ENCODE measurements around the gene RBM20.

RBM20 gene

DNA sequence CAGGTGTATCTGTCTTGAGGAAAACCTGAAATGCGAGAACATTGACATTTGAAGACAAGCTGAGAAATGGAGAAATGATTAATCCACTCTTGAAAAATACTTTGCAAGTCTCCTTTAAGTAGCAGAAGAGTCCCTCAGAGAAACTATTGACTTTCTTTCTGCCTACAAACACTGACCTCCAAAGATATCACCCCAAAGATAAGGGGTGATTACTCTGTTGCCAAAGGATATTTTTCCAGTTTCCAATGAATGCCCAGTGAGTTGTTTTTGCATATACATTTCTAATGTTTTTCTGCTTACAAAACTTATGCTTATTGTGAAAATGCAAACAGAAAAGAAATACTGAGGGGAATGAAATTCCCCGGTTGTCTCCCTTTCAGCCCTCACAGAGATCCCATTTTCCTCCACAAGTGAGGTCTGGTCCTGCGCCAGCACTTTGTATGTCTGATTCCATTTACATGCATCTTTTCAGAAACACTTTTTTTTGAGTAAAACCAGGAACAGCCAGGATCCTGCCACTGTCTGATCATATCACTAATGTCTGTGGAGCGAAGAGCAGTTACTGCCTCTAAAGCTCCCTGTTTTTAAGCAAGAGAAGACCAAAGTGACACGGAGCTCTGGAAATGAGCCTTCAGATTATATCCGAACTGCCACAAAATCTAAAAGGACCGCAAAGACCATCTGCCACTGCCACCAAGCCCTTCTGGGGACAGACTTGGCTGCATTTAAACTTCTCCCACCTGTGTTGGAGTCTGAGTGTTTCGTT lies 144.7 kb downstream of the RBM20 start:
- Histone ChIP-seq H4K5ac (ENCODE audit: low read length) (no peak overlapping the region), H3K4ac (ENCODE audit: low read depth, low read length) (no peak overlapping the region), H3K9ac (ENCODE audit: low read length) (no peak overlapping the region), H3K79me2 (ENCODE audit: control insufficient read depth, insufficient read depth, low read length) (no peaks in the 10 kb centered on the region), H3K4me2 (ENCODE audit: low read length) (no peak overlapping the region), H3K56ac (ENCODE audit: low read length) (no peak overlapping the region), H3K27me3 (ENCODE audit: insufficient read depth, low read length, poor library complexity) (no peaks in the 10 kb centered on the region), H2BK5ac (ENCODE audit: low read length) (no peak overlapping the region), H3K23ac (ENCODE audit: low read length) (no peak overlapping the region), H3K4me3 (ENCODE audit: low read length) (no peak overlapping the region), H3K79me1 (ENCODE audit: low read length) (no peaks in the 10 kb centered on the region), H2AK5ac (ENCODE audit: low read length) (no peak overlapping the region), H3K36me3 (ENCODE audit: control insufficient read depth, insufficient read depth, low read length) (no peaks in the 10 kb centered on the region), H2BK15ac (replicated peaks; ENCODE audit: low read depth) (no peak overlapping the region), H3K4me1 (ENCODE audit: control insufficient read depth, low read depth, low read length) (no peaks in the 10 kb centered on the region), H3K27ac (ENCODE audit: low read depth, low read length) (no peak overlapping the region), H3K18ac (ENCODE audit: low read length) (no peak overlapping the region), H4K8ac (ENCODE audit: low read depth, low read length) (no peak overlapping the region), H2BK120ac (ENCODE audit: low read depth, low read length) (no peak overlapping the region)
- no CpG with 5 or more reads among the region's 8 CpGs for WGBS (ENCODE audit: extremely low coverage, insufficient coverage, low lambda C conversion rate)
- DNase-seq, result no peak

DNA sequence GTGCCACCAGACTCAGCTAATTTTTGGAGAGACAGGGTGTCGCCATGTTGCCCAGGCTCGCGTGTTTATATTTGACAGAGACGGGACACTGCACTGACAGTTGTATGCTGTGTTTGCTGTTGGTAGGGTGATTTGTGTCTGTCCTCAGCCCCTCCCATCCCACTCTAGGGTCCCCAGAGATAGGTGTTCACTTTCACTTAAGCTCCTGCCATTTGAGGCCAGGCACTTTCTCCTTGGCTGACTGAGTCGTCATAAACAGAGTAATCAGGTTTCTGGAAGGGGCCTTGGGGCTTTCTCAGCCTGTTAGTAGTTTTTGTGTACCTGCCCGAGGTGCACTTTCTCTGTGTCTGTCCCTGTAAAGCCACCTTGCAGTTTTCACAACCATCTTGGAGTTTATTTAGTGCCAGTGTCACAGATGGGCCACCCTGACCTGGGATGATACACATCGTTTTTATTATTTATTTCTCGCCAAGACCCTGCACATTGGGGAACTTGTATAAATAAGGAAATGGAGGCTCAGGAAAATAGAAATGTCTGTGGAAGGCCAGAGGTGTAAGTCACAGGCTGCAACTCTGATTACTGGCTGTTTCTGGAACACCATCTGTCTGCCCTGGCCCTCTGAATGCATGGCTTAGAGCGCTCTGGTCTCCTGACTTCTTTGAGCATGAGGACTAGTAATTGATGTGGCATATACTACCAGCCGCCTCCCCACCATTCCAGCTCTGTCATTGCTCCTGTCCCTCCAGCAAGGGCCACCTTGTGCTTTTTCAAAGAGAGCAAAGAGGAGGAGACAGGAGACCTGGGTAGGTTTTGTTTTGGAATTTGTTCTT lies 145.7 kb downstream of the RBM20 start:
- H3K4ac ChIP-seq (ENCODE audit: low read depth, low read length), result no peak overlapping the region
- no peak overlapping the region for H3K23ac ChIP-seq (ENCODE audit: low read length)
- H3K4me1 ChIP-seq (ENCODE audit: control insufficient read depth, low read depth, low read length), result no peaks in the 10 kb centered on the region
- no peak overlapping the region for H2BK15ac ChIP-seq (replicated peaks; ENCODE audit: low read depth)
- H3K18ac ChIP-seq (ENCODE audit: low read length), result no peak overlapping the region
- no peak overlapping the region for H2AK5ac ChIP-seq (ENCODE audit: low read length)
- H2BK5ac ChIP-seq (ENCODE audit: low read length), result no peak overlapping the region
- H3K56ac ChIP-seq (ENCODE audit: low read length), result no peak overlapping the region
- H3K4me3 ChIP-seq (ENCODE audit: low read length), result no peak overlapping the region
- no peaks in the 10 kb centered on the region for H3K36me3 ChIP-seq (ENCODE audit: control insufficient read depth, insufficient read depth, low read length)
- H3K9ac ChIP-seq (ENCODE audit: low read length), result no peak overlapping the region
- no peak for DNase-seq
- H3K79me1 ChIP-seq (ENCODE audit: low read length), result no peaks in the 10 kb centered on the region
- no peaks in the 10 kb centered on the region for H3K79me2 ChIP-seq (ENCODE audit: control insufficient read depth, insufficient read depth, low read length)
- no peak overlapping the region for H4K8ac ChIP-seq (ENCODE audit: low read depth, low read length)
- no peaks in the 10 kb centered on the region for H3K27me3 ChIP-seq (ENCODE audit: insufficient read depth, low read length, poor library complexity)
- H4K5ac ChIP-seq (ENCODE audit: low read length), result no peak overlapping the region
- H3K27ac ChIP-seq (ENCODE audit: low read depth, low read length), result no peak overlapping the region
- H2BK120ac ChIP-seq (ENCODE audit: low read depth, low read length), result no peak overlapping the region
- no CpG with 5 or more reads among the region's 10 CpGs for WGBS (ENCODE audit: extremely low coverage, insufficient coverage, low lambda C conversion rate)
- no peak overlapping the region for H3K4me2 ChIP-seq (ENCODE audit: low read length)

DNA sequence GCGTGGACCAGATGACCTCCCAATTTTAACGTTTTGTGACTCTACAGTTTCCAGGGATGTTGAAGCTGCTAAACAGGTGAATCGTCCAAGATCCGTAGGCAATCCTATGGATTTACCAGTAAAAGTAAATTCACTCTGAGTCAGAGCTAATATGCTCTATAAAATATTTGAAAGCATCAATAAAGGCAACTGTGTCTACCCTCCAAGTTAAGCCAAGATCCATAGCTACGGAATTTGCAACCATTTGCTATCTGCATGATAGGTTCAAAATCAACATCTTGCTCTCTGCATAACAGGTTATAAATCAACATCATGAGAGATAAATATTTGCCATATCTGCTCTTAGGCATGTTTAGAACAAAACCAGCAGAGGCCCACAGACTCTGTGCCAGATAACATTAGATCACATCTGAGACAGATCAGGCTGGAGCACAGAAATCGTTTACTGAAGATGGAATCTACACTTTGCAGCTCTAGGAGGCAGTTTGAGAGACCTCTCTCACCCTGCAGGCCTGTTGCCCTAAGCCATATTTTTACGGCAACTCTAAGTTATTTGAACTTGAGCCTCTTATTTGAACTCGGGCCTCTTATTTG lies 146.9 kb downstream of the RBM20 start:
- no peaks in the 10 kb centered on the region for H3K4me1 ChIP-seq (ENCODE audit: control insufficient read depth, low read depth, low read length)
- H3K4me2 ChIP-seq (ENCODE audit: low read length), result no peak overlapping the region
- no peak overlapping the region for H3K56ac ChIP-seq (ENCODE audit: low read length)
- H3K36me3 ChIP-seq (ENCODE audit: control insufficient read depth, insufficient read depth, low read length), result no peaks in the 10 kb centered on the region
- no peak overlapping the region for H2BK120ac ChIP-seq (ENCODE audit: low read depth, low read length)
- H3K79me1 ChIP-seq (ENCODE audit: low read length), result no peaks in the 10 kb centered on the region
- H3K18ac ChIP-seq (ENCODE audit: low read length), result no peak overlapping the region
- no peak for DNase-seq
- no peak overlapping the region for H3K4ac ChIP-seq (ENCODE audit: low read depth, low read length)
- no CpG with 5 or more reads among the region's 8 CpGs for WGBS (ENCODE audit: extremely low coverage, insufficient coverage, low lambda C conversion rate)
- no peak overlapping the region for H3K4me3 ChIP-seq (ENCODE audit: low read length)
- no peak overlapping the region for H4K5ac ChIP-seq (ENCODE audit: low read length)
- no peaks in the 10 kb centered on the region for H3K79me2 ChIP-seq (ENCODE audit: control insufficient read depth, insufficient read depth, low read length)
- H2BK5ac ChIP-seq (ENCODE audit: low read length), result no peak overlapping the region
- H3K27ac ChIP-seq (ENCODE audit: low read depth, low read length), result no peak overlapping the region
- no peak overlapping the region for H4K8ac ChIP-seq (ENCODE audit: low read depth, low read length)
- H2AK5ac ChIP-seq (ENCODE audit: low read length), result no peak overlapping the region
- no peaks in the 10 kb centered on the region for H3K27me3 ChIP-seq (ENCODE audit: insufficient read depth, low read length, poor library complexity)
- no peak overlapping the region for H3K23ac ChIP-seq (ENCODE audit: low read length)
- no peak overlapping the region for H3K9ac ChIP-seq (ENCODE audit: low read length)
- H2BK15ac ChIP-seq (replicated peaks; ENCODE audit: low read depth), result no peak overlapping the region

- no CpG with 5 or more reads among the region's 4 CpGs for WGBS (ENCODE audit: extremely low coverage, insufficient coverage, low lambda C conversion rate)
- Histone ChIP-seq H3K9ac (ENCODE audit: low read length) (no peak overlapping the region), H3K4me2 (ENCODE audit: low read length) (no peak overlapping the region)
These were observed 147.5 kb downstream of the RBM20 start for GRCh38 chr10:110791541-110792073.

DNA sequence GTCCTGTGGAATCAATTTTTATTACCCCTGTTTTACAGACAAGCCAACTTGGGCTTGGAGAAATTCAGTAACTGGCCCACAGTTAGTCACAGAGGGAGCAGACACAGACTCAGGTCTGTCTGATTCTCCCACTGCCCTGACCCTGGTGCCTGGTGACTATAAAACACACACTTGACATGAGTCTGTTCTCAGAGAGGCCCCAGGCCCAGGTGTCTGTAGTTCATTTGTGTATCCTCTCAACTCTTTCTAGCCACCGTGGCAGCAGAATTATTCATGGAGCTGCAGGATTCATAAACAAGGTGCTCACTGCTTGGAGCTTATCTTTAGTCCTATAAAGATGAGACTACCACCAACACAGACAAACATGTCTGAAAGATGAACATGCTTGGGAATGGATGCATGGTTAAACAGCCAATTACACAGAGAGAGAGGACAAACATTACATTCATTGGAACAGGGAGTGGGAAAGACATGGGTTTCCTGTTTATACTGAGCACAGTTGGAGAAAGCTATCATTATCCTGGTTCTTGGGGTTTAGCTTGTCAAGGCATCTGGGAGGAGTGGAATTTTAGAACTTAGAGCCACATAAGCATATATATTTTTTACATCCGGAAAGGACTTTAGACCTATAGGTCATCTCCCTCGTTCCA lies 148.5 kb downstream of the RBM20 start:
- Histone ChIP-seq H3K79me1 (ENCODE audit: low read length) (no peaks in the 10 kb centered on the region), H3K79me2 (ENCODE audit: control insufficient read depth, insufficient read depth, low read length) (no peaks in the 10 kb centered on the region), H3K27ac (ENCODE audit: low read depth, low read length) (no peak overlapping the region), H3K23ac (ENCODE audit: low read length) (no peak overlapping the region), H4K5ac (ENCODE audit: low read length) (no peak overlapping the region), H3K27me3 (ENCODE audit: insufficient read depth, low read length, poor library complexity) (no peaks in the 10 kb centered on the region), H4K8ac (ENCODE audit: low read depth, low read length) (no peak overlapping the region), H3K9ac (ENCODE audit: low read length) (no peak overlapping the region), H3K4me1 (ENCODE audit: control insufficient read depth, low read depth, low read length) (no peaks in the 10 kb centered on the region), H2AK5ac (ENCODE audit: low read length) (no peak overlapping the region), H3K4me2 (ENCODE audit: low read length) (no peak overlapping the region), H2BK15ac (replicated peaks; ENCODE audit: low read depth) (no peak overlapping the region), H3K56ac (ENCODE audit: low read length) (no peak overlapping the region), H3K36me3 (ENCODE audit: control insufficient read depth, insufficient read depth, low read length) (no peaks in the 10 kb centered on the region), H3K18ac (ENCODE audit: low read length) (no peak overlapping the region), H3K4ac (ENCODE audit: low read depth, low read length) (no peak overlapping the region), H2BK5ac (ENCODE audit: low read length) (no peak overlapping the region), H2BK120ac (ENCODE audit: low read depth, low read length) (no peak overlapping the region), H3K4me3 (ENCODE audit: low read length) (no peak overlapping the region)
- WGBS (ENCODE audit: extremely low coverage, insufficient coverage, low lambda C conversion rate), result no CpG with 5 or more reads among the region's 3 CpGs
- no peak for DNase-seq

More at GRCh38 chr10:110791541-110792073, 147.5 kb downstream of the RBM20 start:
- no peak overlapping the region for H4K5ac ChIP-seq (ENCODE audit: low read length)
- no peaks in the 10 kb centered on the region for H3K79me2 ChIP-seq (ENCODE audit: control insufficient read depth, insufficient read depth, low read length)
- no peaks in the 10 kb centered on the region for H3K79me1 ChIP-seq (ENCODE audit: low read length)
- no peak overlapping the region for H3K4me3 ChIP-seq (ENCODE audit: low read length)
- no peak for DNase-seq
- H2BK15ac ChIP-seq (replicated peaks; ENCODE audit: low read depth), result no peak overlapping the region
- no peaks in the 10 kb centered on the region for H3K36me3 ChIP-seq (ENCODE audit: control insufficient read depth, insufficient read depth, low read length)
- no peak overlapping the region for H4K8ac ChIP-seq (ENCODE audit: low read depth, low read length)
- no peaks in the 10 kb centered on the region for H3K27me3 ChIP-seq (ENCODE audit: insufficient read depth, low read length, poor library complexity)
- H3K56ac ChIP-seq (ENCODE audit: low read length), result no peak overlapping the region
- H3K23ac ChIP-seq (ENCODE audit: low read length), result no peak overlapping the region
- no peak overlapping the region for H3K4ac ChIP-seq (ENCODE audit: low read depth, low read length)
- no peak overlapping the region for H2AK5ac ChIP-seq (ENCODE audit: low read length)
- H3K4me1 ChIP-seq (ENCODE audit: control insufficient read depth, low read depth, low read length), result no peaks in the 10 kb centered on the region
- no peak overlapping the region for H3K27ac ChIP-seq (ENCODE audit: low read depth, low read length)
- no peak overlapping the region for H3K18ac ChIP-seq (ENCODE audit: low read length)
- no peak overlapping the region for H2BK120ac ChIP-seq (ENCODE audit: low read depth, low read length)
- no peak overlapping the region for H2BK5ac ChIP-seq (ENCODE audit: low read length)
